HG02885 (cell line): Measurements from ENCODE around the gene PTH2R.
"Not testable (repeated sequence)": the region's sequence is repeated elsewhere in the genome, so short reads cannot be mapped to it uniquely, and the experiment has no call there.

ENCODE experiments used
- ATAC-seq: cut with Tn5 transposase; IDR thresholded peaks from one replicate; pipeline ENCODE4 v1.9.1; 2021; ENCODE audit warnings: mild to moderate bottlenecking; ENCODE audit not compliant: unreplicated experiment, poor library complexity

PTH2R gene

GRCh38 chr2:208479342-208479741 lies 72.8 kb downstream of the PTH2R start:
- no peak for ATAC-seq

- ATAC-seq = not testable (repeated sequence)
Measured at GRCh38 chr2:208481945-208482344, 75.4 kb downstream of the PTH2R start.

- ATAC-seq = not testable (repeated sequence)
Measured at GRCh38 chr2:208482453-208483015, 75.9 kb downstream of the PTH2R start.

- ATAC-seq = no peak
Measured at GRCh38 chr2:208485390-208485789, 78.8 kb downstream of the PTH2R start.

GRCh38 chr2:208488686-208489564 lies 82.3 kb downstream of the PTH2R start:
- no peak for ATAC-seq

- no peak for ATAC-seq
Measured at GRCh38 chr2:208489687-208490086, 83.1 kb downstream of the PTH2R start.

- ATAC-seq = no peak
Measured at GRCh38 chr2:208490492-208490891, 83.9 kb downstream of the PTH2R start.

GRCh38 chr2:208491641-208492040 lies 85.0 kb downstream of the PTH2R start:
- no peak for ATAC-seq

GRCh38 chr2:208492069-208492468 lies 85.5 kb downstream of the PTH2R start:
- ATAC-seq = no peak

- no peak for ATAC-seq
Measured at GRCh38 chr2:208493186-208493585, 86.6 kb downstream of the PTH2R start.

- ATAC-seq = no peak
Measured at GRCh38 chr2:208496129-208496528, 89.5 kb downstream of the PTH2R start.

GRCh38 chr2:208501206-208501605 lies 94.6 kb downstream of the PTH2R start:
- no peak for ATAC-seq

GRCh38 chr2:208502288-208502687 lies 95.7 kb downstream of the PTH2R start:
- no peak for ATAC-seq

GRCh38 chr2:208505365-208505764 lies 98.8 kb downstream of the PTH2R start:
- ATAC-seq = not testable (repeated sequence)

GRCh38 chr2:208509586-208509985 lies 103.0 kb downstream of the PTH2R start:
- no peak for ATAC-seq

GRCh38 chr2:208511016-208511415 lies 104.4 kb downstream of the PTH2R start:
- ATAC-seq = no peak

- ATAC-seq = no peak
Measured at GRCh38 chr2:208511573-208511972, 105.0 kb downstream of the PTH2R start.

- no peak for ATAC-seq
Measured at GRCh38 chr2:208515099-208515498, 108.5 kb downstream of the PTH2R start.

- not testable (repeated sequence) for ATAC-seq
Measured at GRCh38 chr2:208523069-208523468, 116.5 kb downstream of the PTH2R start.

GRCh38 chr2:208525165-208525564 lies 118.6 kb downstream of the PTH2R start:
- ATAC-seq = not testable (repeated sequence)

- no peak for ATAC-seq
Measured at GRCh38 chr2:208529796-208530195, 123.2 kb downstream of the PTH2R start.

GRCh38 chr2:208531361-208531760 lies 124.8 kb downstream of the PTH2R start:
- peak; percentile 72 for ATAC-seq
